Osteoblast (primary cell): ENCODE data around the gene C17orf75. TPM values are rescaled to one million over a fixed set of nuclear protein-coding genes. Genes with fewer than 3 reads are reported as not detected.

Experiments used
- DNase-seq: peaks from one replicate; pipeline ENCODE4 v3.0.0; 2011; ENCODE audit warnings: low spot score, mixed read lengths; ENCODE audit not compliant: insufficient read length; ENCODE audit errors: missing footprints
- H2AFZ ChIP-seq: 2 replicates; pipeline ENCODE4 v1.6.0; 2011; ENCODE audit warnings: mild to moderate bottlenecking, low read length
- H3K27ac ChIP-seq: 2 replicates; pipeline ENCODE4 v1.5.1; 2011; ENCODE audit warnings: mild to moderate bottlenecking, low read depth, low read length, moderate library complexity
- H3K27me3 ChIP-seq: 2 replicates; pipeline ENCODE4 v1.6.0; 2012; ENCODE audit warnings: mild to moderate bottlenecking, control low read depth, inconsistent platforms, low read length, moderate library complexity; ENCODE audit not compliant: insufficient read depth
- H3K36me3 ChIP-seq: 2 replicates; pipeline ENCODE4 v1.5.1; 2011; ENCODE audit warnings: mild to moderate bottlenecking, low read length, control low read depth, moderate library complexity; ENCODE audit not compliant: insufficient read depth
- H3K4me1 ChIP-seq: 2 replicates; pipeline ENCODE4 v1.5.1; 2011; ENCODE audit warnings: mild to moderate bottlenecking, low read length, control low read depth, moderate library complexity; ENCODE audit not compliant: insufficient read depth
- H3K4me2 ChIP-seq: 2 replicates; pipeline ENCODE4 v1.6.0; 2011; ENCODE audit warnings: mild to moderate bottlenecking, low read length; ENCODE audit not compliant: insufficient read depth
- H3K4me3 ChIP-seq: fragments of 200-600 bp; sonication (generic); 3 replicates; pipeline ENCODE4 v1.5.1; 2012; ENCODE audit warnings: mild to moderate bottlenecking, low read length, inconsistent platforms; ENCODE audit not compliant: insufficient read depth
- H3K79me2 ChIP-seq: 2 replicates; pipeline ENCODE4 v1.6.0; 2012; ENCODE audit warnings: mild to moderate bottlenecking, low read length, control low read depth, inconsistent platforms; ENCODE audit not compliant: insufficient read depth
- H3K9me3 ChIP-seq: 2 replicates; pipeline ENCODE4 v1.5.1; 2011; ENCODE audit warnings: low read depth, low read length, control low read depth
- H4K20me1 ChIP-seq: 2 replicates; pipeline ENCODE4 v1.6.0; 2012; ENCODE audit warnings: mild to moderate bottlenecking, low read length, control low read depth; ENCODE audit not compliant: insufficient read depth
- CTCF ChIP-seq: IDR thresholded peaks from 2 replicates; pipeline ENCODE4 v1.5.1; 2011; ENCODE audit warnings: mild to moderate bottlenecking, low read depth, low read length, moderate library complexity; ENCODE audit errors: extremely low read depth
- total RNA-seq: library from RNA; depleted of rRNA; stranded (reverse); fragments of >200 nt; gene quantifications from 2 replicates; pipeline ENCODE4 v1.2.3, GENCODE V29; 2012

C17orf75 gene
- total RNA-seq, 1 donor: 15.9 TPM

- H3K79me2 ChIP-seq: peaks cover 60% of the 10 kb centered on the region
- H3K9me3 ChIP-seq: no peaks in the 10 kb centered on the region
- no peak for TF ChIP-seq CTCF
- peak within 1 kb of the TSS; percentile 97 for H2AFZ ChIP-seq
- peaks cover 15% of the 10 kb centered on the region for H3K4me1 ChIP-seq
- H3K4me2 ChIP-seq: peak within 1 kb of the TSS; percentile 96
- H3K27me3 ChIP-seq: no peaks in the 10 kb centered on the region
- H3K27ac ChIP-seq: peak within 1 kb of the TSS; percentile 100
- H3K36me3 ChIP-seq: peaks cover 27% of the 10 kb centered on the region
- peak; percentile 95 for DNase-seq
- peak within 1 kb of the TSS; percentile 100 for H3K4me3 ChIP-seq
- H4K20me1 ChIP-seq: peaks cover 35% of the 10 kb centered on the region
Observed at GRCh38 chr17:32349854-32350665, 8.1 kb upstream of the C17orf75 start, which contains the start of gene ZNF207. Gene ZNF207 (plus strand): TSS chr17:32350157. CDS start chr17:32350286, 129 bp downstream.

GRCh38 chr17:32349503-32349853, 7.5 kb upstream of the C17orf75 start:
- Histone ChIP-seq H3K9me3 (no peaks in the 10 kb centered on the region), H4K20me1 (peaks cover 29% of the 10 kb centered on the region), H3K4me3 (peak overlapping the region; percentile 100), H3K79me2 (peaks cover 55% of the 10 kb centered on the region), H3K27ac (peak overlapping the region; percentile 100), H2AFZ (peak overlapping the region; percentile 97), H3K27me3 (no peaks in the 10 kb centered on the region), H3K4me2 (peak overlapping the region; percentile 96), H3K36me3 (peaks cover 22% of the 10 kb centered on the region), H3K4me1 (peaks cover 11% of the 10 kb centered on the region)
- TF ChIP-seq CTCF: no peak
- DNase-seq: no peak

- peaks cover 20% of the 10 kb centered on the region for H4K20me1 ChIP-seq
- H3K4me2 ChIP-seq: no peak overlapping the region
- H3K79me2 ChIP-seq: peaks cover 45% of the 10 kb centered on the region
- no peaks in the 10 kb centered on the region for H3K27me3 ChIP-seq
- no peak for TF ChIP-seq CTCF
- H3K27ac ChIP-seq: no peak overlapping the region
- peaks cover 5% of the 10 kb centered on the region for H3K4me1 ChIP-seq
- H3K36me3 ChIP-seq: peaks cover 14% of the 10 kb centered on the region
- no peak overlapping the region for H3K4me3 ChIP-seq
- DNase-seq: no peak
- H3K9me3 ChIP-seq: no peaks in the 10 kb centered on the region
- no peak overlapping the region for H2AFZ ChIP-seq
Observed at GRCh38 chr17:32348483-32348800, 6.5 kb upstream of the C17orf75 start.

GRCh38 chr17:32345951-32346600, 4.1 kb upstream of the C17orf75 start:
- no peak overlapping the region for H3K27ac ChIP-seq
- DNase-seq: no peak
- peaks cover 4% of the 10 kb centered on the region for H4K20me1 ChIP-seq
- no peak overlapping the region for H3K4me3 ChIP-seq
- H3K79me2 ChIP-seq: peaks cover 29% of the 10 kb centered on the region
- H3K9me3 ChIP-seq: no peaks in the 10 kb centered on the region
- no peak overlapping the region for H2AFZ ChIP-seq
- no peaks in the 10 kb centered on the region for H3K27me3 ChIP-seq
- no peak overlapping the region for H3K4me2 ChIP-seq
- no peaks in the 10 kb centered on the region for H3K36me3 ChIP-seq
- peaks cover 11% of the 10 kb centered on the region for H3K4me1 ChIP-seq
- no peak for TF ChIP-seq CTCF
